ENCODE data around the gene ASTE1. TPM values are rescaled to one million over a fixed set of nuclear protein-coding genes. Genes with fewer than 3 reads are reported as not detected.

The ASTE1 gene
- total and polyA plus RNA-seq, 9 of the 15 experiments (the other 6 are each of a cell fraction or from before 2014, with no cell fraction given), result 3.5 to 12.1 (median 6.9) TPM

GRCh38 chr3:130971208-130971607 lies 55.4 kb downstream of the ASTE1 start:
- no peak for TF ChIP-seq ZNF232 (CRISPR knock-in tag; IDR thresholded peaks at IDR 0.05)
- no peak for TF ChIP-seq SAFB2 (IDR thresholded peaks at IDR 0.05; ENCODE audit: borderline replicate concordance, low read depth, low read length, severe bottlenecking)
- TF ChIP-seq ZNF146 (CRISPR knock-in tag; IDR thresholded peaks at IDR 0.05; ENCODE audit: unreplicated experiment), result no peak
- TF ChIP-seq ZNF76 (CRISPR knock-in tag; IDR thresholded peaks at IDR 0.05; ENCODE audit: borderline replicate concordance), result no peak
- TF ChIP-seq ZFPM2 (CRISPR knock-in tag; IDR thresholded peaks at IDR 0.05), result no peak
- no peak for TF ChIP-seq PURB (CRISPR knock-in tag; IDR thresholded peaks at IDR 0.05; ENCODE audit: low read depth)
- no peak for TF ChIP-seq ZBTB26 (CRISPR knock-in tag; IDR thresholded peaks at IDR 0.05)
- TF ChIP-seq ZBTB7A (IDR thresholded peaks at IDR 0.05; ENCODE audit: borderline replicate concordance, control insufficient read depth, low read depth, low read length), result no peak
- TF ChIP-seq ZNF830 (CRISPR knock-in tag; IDR thresholded peaks at IDR 0.05), result no peak
- TF ChIP-seq FOSL1 (tag; conservative IDR thresholded peaks at IDR 0.05), result no peak
- no peak for TF ChIP-seq IRF1 (CRISPR knock-in tag; IDR thresholded peaks at IDR 0.05; ENCODE audit: borderline replicate concordance)
- TF ChIP-seq PHB (CRISPR knock-in tag; IDR thresholded peaks at IDR 0.05), result no peak
- TF ChIP-seq SREBF2 (CRISPR knock-in tag; IDR thresholded peaks at IDR 0.05), result no peak
- TF ChIP-seq ZNF197 (CRISPR knock-in tag; IDR thresholded peaks at IDR 0.05; ENCODE audit: low read depth), result no peak
- no peak for TF ChIP-seq ERF (CRISPR knock-in tag; IDR thresholded peaks at IDR 0.05)
- TF ChIP-seq MAX (CRISPR knock-in tag; IDR thresholded peaks at IDR 0.05), result no peak
- no peak for FAIRE-seq
- DNase-seq (ENCODE audit: extremely low read depth in 1 of 4, low spot score in 3 of 4), result no peak
- Histone ChIP-seq H3K9ac (ENCODE audit: insufficient read depth in 1 of 2, low read depth in 2 of 2, low read length in 2 of 2) (no peak overlapping the region), H3K27me3 (ENCODE audit: control insufficient read depth in 2 of 2, insufficient read depth in 2 of 2, low read length in 2 of 2) (no peaks in the 10 kb centered on the region), H3K27ac (ENCODE audit: extremely low read depth, low read depth, low read length) (no peak overlapping the region), H3K4me2 (ENCODE audit: insufficient read depth, low read length) (no peak overlapping the region), H3K4me1 (replicated peaks in 1 of 2; ENCODE audit: control insufficient read depth in 2 of 2, insufficient read depth in 2 of 2, low read length in 2 of 2) (no peaks in the 10 kb centered on the region), H2AFZ (ENCODE audit: low read depth, low read length) (no peak overlapping the region), H3K79me2 (ENCODE audit: control insufficient read depth, insufficient read depth, low read length) (no peaks in the 10 kb centered on the region), H3K36me3 (ENCODE audit: control insufficient read depth, insufficient read depth, low read length) (peaks cover 30% of the 10 kb centered on the region; the same call in 2 of the 3 replicates), H3K9me3 (replicated peaks; ENCODE audit: control insufficient read depth, insufficient read depth, low read depth, low read length) (no peaks in the 10 kb centered on the region), H3K9me1 (ENCODE audit: control insufficient read depth, insufficient read depth, low read length) (no peaks in the 10 kb centered on the region), H4K20me1 (replicated peaks; ENCODE audit: control insufficient read depth, insufficient read depth, low read length) (no peaks in the 10 kb centered on the region), H3K4me3 (no peak overlapping the region)
- ATAC-seq, result no peak
- in situ Hi-C loops (cut with MboI), result no loop called here
- POLR2A ChIA-PET, result no interaction called here
- no TSS peak for BruUV-seq (replicated peaks)
- CTCF ChIA-PET (ENCODE audit: low intra/inter-chr PET ratio), result no interaction called here
- intact Hi-C loops (cut with micrococcal nuclease), result no loop called here

All from K562 (cell line).